ENCODE data around the gene PTH1R.

Gene PTH1R

DNA sequence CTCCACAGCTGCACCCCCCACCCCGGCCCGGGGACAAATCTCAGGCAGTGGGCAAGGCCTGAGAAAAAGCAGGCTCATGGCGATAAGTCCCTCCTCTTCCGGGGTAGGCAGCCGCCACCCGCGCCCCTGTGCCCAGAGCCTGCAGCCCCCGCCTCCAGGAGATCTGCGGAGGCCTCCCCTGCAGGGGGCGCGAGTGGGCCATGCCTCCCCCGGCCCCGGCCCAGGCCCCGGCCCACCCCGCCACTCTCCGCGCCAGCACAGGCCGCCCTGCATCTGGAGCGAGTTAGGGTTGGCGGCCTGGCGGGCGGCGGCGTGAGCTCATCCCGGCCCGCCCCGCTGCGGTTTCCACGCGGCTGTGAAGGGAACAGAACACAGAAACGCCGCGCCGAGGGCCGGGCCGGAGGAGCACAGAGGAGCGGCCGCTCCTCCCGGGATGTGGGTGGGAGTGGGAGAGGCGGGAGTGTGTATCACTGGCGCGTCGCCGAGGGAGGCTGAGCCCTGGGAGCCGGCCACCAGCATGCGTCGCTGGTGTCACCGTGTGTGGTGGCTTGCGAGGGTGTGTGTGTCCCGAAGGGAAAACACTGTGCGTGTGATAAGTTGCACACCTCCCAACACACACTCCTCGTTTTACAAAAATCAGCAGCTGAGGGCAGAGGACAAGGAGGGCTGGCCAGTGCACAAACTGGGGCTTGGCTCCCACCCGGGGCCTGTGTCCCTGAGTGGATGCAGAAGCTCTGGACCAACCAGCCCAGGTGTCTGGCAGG lies 31.5 kb upstream of the PTH1R start:
- no peak for TF ChIP-seq GATA3 (IDR thresholded peaks at IDR 0.05; ENCODE audit: low read depth, low read length)
- TF ChIP-seq GATA2 (IDR thresholded peaks at IDR 0.05; ENCODE audit: low read depth, low read length) = no peak

DNA sequence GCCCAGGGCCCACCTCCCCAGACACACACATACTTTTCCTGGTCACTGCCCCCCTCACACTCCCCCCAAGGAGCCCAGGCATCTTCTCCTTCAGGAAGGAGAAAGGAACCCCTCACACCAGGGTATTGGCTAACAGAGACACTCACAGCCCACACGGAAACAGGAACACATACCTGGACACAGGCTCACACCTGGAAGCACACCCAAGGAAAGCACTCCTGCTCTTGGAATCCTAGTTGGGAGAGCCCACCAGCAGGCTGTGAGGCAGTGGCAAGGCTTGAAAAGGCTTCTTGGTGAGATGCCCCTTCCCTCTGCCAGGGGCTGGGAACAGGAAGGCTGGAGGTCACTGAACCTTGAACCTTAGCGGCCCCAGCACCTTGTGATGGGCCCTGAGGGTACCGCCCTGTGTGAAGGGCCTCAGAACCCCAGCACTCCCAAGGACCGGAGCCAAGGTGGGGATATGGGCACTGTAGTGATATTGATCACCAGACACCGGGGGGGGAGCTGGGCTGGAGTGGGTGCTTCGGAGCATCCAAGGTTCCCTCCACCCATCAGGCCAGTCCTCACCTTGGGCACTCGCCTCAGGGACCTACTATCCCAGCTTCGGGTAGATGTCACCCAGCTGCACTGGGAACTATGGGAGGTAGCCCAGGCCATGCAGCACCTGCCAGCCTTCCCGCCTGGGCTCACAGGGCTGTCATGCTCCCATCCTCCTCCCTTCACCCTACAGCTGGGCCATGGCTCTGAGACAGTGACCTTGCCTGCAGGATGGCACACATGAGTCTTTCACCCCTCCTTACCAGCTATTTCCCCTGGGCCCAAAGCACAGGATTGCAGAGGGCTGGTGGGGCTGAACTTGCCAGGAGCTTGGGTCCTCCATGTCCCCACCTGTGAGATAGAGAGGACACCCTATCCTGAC lies 30.6 kb upstream of the PTH1R start:
- TF ChIP-seq GATA3 (IDR thresholded peaks at IDR 0.05; ENCODE audit: low read depth, low read length) = no peak
- TF ChIP-seq GATA2 (IDR thresholded peaks at IDR 0.05; ENCODE audit: low read depth, low read length) = peak; percentile 35; the same call in 1 of the 2 replicates

DNA sequence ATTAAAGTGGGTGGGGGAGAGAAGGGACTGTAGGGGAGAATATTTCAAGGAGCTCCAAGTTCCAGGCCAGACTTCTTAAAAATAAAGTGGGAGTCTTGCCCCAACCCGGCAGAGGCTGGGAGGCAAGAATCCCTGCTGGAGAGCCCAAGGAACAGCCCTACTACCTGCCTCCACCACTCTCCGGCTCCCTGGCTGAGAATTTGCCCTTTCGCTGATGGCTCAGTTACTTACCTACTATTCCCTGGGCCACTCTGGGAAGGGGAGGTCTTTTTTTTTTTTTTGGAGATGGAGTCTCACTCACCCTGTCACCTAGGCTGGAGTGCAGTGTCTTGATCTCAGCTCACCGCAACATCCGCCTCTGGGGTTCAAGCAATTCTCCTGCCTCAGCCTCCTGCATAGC lies 29.8 kb upstream of the PTH1R start:
- TF ChIP-seq GATA3 (IDR thresholded peaks at IDR 0.05; ENCODE audit: low read depth, low read length) = no peak
- no peak for TF ChIP-seq GATA2 (IDR thresholded peaks at IDR 0.05; ENCODE audit: low read depth, low read length)

DNA sequence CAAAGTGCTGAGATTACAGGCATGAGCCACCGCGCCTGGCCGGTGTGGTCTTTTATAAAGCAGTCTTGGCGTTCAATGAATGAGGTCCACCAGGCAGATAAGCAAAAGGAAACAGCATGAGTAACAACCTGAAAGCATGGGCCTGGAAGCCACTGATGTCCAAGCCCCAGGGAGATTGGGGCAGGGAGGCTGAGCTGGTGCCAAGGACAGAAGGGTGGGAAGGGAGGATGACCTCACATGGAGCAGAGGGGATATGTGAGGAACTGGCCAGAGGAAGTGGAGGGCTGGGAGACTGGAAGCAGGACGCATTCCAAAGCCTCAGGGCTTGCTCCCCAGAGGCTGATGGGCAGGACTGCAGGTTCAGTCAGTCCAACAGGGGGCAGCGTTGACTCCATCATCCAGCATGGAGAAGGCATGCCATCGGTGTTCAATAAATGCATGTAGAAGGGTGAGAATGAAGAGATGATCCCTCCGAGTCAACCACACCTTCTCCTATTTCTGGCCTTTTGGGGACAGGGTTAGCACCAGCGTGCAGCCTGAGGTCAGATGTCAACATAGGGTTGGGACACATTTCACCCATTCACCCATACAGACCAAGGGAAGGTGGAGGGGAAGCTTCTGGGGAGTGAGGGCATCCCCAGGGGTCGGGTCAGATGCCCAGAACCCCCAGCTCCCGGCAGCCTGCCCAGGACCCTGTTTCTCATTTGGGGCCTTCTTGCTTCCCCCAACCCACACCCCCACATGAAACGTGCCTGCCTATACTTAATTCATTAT lies 29.1 kb upstream of the PTH1R start:
- TF ChIP-seq GATA3 (IDR thresholded peaks at IDR 0.05; ENCODE audit: low read depth, low read length) = no peak
- no peak for TF ChIP-seq GATA2 (IDR thresholded peaks at IDR 0.05; ENCODE audit: low read depth, low read length)

DNA sequence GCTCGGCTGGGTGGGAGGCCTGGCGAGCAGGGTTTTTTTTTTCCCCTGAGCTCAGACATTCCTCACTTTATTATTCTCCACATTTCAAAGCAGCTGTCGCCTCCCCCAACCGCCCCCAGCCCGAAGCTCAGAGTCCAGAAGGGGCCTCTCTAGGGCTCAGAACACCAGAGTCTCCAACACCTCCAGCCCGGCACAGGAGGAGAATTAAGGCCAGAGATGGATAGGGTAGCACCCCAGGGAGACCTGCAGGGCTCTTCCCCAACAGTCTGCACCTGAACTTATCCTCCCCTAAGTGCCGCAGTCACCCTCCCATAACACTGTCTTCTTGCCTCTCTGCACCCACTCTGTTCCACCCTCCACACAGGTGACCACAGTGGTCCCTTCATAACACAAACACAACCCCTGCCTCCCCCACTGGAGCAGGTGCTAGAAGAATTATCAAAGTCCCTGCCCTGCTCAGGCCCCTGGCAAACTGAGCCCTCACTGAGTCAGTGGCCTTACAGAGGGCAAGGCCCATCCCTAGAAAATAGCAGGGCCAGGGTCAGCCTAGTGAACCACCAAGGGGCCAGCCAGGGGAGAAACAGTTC lies 28.4 kb upstream of the PTH1R start:
- TF ChIP-seq GATA3 (IDR thresholded peaks at IDR 0.05; ENCODE audit: low read depth, low read length) (no peak), GATA2 (IDR thresholded peaks at IDR 0.05; ENCODE audit: low read depth, low read length) (no peak)

DNA sequence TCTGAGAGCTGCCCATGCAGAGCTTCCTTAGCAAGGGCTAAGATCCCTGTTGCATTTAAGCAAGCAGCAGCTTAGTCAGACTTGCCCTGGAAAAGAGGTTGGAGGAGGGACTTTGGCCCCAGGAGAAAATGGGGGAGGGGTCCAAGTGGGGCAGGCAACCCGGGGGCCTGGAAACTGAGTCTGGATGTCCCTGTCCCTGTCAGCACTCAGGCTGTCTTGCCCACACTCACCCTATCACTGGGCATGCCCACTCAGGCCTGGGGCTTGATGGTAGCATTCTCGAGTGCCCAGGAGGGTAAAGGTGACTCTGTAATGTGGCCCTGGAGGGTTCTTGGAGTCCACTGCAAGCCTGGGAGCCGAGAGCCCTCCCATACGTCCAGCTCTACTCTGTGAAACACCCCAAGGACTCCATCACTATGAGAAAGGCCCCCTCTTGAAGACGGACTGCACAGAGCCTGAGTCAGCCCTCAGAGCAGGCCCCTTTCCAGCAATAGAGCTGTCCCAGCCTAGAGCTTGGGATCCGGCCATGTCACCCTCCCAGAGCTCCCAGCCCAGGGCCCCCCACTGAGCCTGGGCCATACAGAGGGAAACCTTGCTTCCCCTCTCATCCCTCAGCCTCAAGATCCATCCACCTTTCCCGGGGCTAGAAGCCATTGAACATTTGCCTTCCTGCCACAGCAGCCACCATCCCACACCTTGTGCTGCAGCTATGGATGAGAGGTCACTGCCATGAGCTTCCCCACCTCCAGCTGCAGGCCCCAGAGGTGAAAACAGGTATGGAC lies 27.6 kb upstream of the PTH1R start:
- TF ChIP-seq GATA3 (IDR thresholded peaks at IDR 0.05; ENCODE audit: low read depth, low read length) = no peak
- no peak for TF ChIP-seq GATA2 (IDR thresholded peaks at IDR 0.05; ENCODE audit: low read depth, low read length)

DNA sequence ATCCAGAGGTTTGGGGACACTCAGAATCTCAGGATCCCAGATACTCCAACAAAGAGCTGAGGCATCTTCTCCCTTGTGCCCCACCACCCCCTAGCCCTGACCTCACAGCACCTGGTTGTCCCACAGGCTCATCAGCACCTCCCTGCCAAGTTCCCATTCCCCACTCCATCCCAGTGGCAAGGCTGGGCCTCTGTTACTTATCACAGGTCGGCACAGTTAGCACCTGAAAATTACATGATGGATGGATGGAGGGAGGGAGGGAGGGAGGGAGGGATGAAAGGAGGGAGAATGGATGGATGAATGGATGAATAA lies 27.1 kb upstream of the PTH1R start:
- TF ChIP-seq GATA2 (IDR thresholded peaks at IDR 0.05; ENCODE audit: low read depth, low read length) (no peak), GATA3 (IDR thresholded peaks at IDR 0.05; ENCODE audit: low read depth, low read length) (no peak)

DNA sequence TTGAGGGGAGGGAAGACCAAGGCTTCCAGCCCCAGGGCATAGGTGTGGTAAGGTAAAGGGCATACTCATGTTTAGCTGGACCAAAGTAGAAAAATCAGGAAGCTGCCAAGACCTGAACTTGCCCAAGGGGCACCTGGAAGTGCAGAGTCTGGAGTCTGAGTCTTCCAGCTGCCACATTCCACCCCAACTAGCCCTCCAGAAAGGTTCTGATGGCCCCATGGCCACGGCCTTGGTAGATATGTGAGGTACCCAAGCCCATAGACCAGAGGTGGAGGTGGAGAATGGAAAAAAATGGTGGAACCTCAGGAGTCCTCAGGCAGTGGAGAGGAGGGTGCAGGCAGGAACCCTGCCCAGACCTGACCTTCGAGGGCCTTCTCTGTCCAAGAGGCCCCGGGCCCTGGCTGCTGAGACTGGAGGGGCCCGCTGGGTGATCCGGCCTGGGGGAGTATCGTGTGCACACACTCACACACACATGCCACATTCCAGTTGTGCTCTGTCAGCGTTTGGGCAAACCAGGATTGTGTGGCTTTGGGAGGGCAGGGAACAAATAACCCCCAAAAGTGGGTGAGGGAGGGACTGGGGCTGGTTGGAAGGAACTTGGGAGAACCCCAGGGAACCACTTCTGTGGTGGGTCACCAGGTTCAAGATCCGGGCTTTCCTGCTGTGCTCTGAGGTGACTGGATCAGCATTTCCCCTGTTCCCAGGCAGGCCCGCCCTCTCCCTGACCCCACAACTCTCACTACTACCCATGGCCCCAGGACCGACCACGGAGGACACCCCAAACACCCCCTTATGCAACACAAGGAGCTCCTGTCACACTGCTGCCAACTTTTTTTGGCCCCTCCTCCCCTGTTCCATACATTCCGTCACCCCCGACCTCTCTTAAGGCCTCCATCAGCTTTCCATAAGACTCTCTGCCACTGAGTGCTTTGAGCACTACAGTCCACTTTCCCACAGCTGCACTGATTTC lies 25.9 kb upstream of the PTH1R start:
- TF ChIP-seq GATA3 (IDR thresholded peaks at IDR 0.05; ENCODE audit: low read depth, low read length) = no peak
- no peak for TF ChIP-seq GATA2 (IDR thresholded peaks at IDR 0.05; ENCODE audit: low read depth, low read length)

DNA sequence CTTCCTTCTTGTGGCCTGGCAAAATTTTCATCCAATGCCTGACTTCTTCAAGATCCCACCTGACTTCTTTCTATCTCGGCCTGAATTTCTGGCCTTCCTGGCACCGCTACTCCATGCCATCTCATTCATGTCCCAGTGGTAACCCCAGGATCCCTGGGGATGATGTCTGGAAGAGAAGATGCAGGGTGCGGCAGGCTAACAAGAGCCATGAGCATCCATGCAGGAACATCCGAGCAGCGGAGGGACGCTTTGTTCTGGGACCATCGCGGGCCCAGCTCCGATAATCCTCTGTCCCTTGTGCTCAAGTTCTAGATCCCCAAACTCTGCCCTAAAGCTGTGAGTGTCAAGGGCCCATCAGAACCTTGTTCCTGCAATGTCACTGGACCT lies 25.2 kb upstream of the PTH1R start:
- TF ChIP-seq GATA3 (IDR thresholded peaks at IDR 0.05; ENCODE audit: low read depth, low read length) = no peak
- no peak for TF ChIP-seq GATA2 (IDR thresholded peaks at IDR 0.05; ENCODE audit: low read depth, low read length)

DNA sequence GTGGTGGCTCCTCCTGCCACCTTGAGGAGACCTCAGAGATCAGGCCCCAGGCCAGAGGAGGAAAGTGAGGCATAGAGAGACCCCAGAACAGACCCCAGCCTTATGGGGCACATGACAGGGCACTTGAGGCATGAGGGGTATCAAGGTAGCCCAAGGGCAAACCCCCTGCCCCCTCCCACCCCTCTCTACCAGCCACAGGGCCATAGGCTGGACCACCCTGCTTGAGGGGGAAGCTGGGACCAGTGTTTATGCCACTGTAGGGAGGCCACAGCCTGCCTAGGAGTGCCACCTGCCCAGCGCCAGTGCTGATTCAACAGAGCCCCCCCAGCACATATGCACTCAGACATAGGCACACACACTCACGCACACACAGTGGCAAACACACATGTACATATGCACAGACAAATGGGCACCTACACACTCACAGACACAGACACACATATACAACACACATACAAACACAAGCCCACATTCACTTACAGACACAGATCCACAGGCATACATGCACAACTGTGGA lies 24.6 kb upstream of the PTH1R start:
- TF ChIP-seq GATA2 (IDR thresholded peaks at IDR 0.05; ENCODE audit: low read depth, low read length) (no peak), GATA3 (IDR thresholded peaks at IDR 0.05; ENCODE audit: low read depth, low read length) (no peak)

DNA sequence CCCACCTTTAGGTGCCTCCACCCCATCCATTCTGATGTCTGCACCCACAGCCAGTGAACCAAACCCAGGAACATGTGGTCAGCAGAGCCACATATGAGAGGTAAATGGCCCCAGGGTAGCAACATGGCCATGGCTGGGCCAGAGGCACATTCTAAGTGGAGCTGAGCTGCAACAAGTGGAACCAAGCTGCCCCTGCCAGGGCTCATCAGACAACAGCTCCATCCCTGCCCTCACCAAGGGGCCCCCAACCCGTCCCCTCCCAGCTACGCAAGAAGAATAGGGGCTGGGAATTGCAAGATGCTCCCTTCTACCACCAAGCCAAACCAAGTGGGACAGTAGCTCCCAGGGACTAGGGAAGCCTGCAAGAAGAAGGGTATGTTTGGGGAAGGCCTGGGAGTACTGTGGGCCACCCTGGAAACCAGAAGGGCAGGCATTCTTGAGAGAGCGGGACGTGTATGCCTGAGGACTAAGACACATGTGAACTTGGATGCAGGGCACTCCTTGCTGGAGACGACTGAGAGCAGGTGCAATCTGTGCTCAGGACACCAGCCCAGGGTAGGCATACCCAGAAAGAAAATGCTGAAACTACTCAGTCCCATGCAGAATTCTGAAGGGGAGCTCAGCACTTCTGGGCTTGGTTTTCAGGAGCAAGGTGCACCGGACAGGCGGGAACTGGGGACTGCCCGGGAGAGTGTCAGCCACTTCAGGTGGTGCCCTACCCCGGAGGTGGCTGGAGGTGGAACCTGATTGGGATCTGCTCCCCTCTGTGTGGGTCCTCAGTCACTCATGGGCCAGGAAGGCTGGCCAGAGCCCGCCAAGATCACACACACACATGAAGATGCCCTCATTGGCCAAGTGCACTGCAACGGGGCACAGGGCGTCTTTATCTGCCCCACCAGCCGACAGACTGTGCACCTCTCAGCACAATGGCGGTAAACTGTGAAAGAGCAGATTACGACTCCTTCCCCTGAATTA lies 23.8 kb upstream of the PTH1R start:
- TF ChIP-seq GATA3 (IDR thresholded peaks at IDR 0.05; ENCODE audit: low read depth, low read length) = no peak
- TF ChIP-seq GATA2 (IDR thresholded peaks at IDR 0.05; ENCODE audit: low read depth, low read length) = no peak

Measured in SH-SY5Y (cell line).